Calu3 (cell line): Measurements from ENCODE around the gene TMEM61. TPM values are rescaled to one million over a fixed set of nuclear protein-coding genes. Genes with fewer than 3 reads are reported as not detected.
"Not testable (repeated sequence)": the region's sequence is repeated elsewhere in the genome, so short reads cannot be mapped to it uniquely, and the experiment has no call there.

Experiments used
- BruUV-seq: library from RNA; stranded (reverse); fragments of 400-500 nt; replicated peaks from 2 replicates; lab custom pipeline; 2021; lab: Mats Ljungman, UMichigan
- CTCF ChIA-PET: fragments of 300-600 bp; sonication (Branson Sonifier 250); formaldehyde crosslinking; loops from one replicate; lab custom pipeline; 2022; ENCODE audit warnings: antibody characterized with exemption; lab: Charles Lee
- DNase-seq: peaks from one replicate; pipeline ENCODE4 v3.0.0; 2022
- H3K27ac Mint-ChIP-seq: one replicate; pipeline ENCODE4 v1.8.0; 2022; ENCODE audit warnings: mixed read lengths; ENCODE audit not compliant: unreplicated experiment
- H3K27me3 Mint-ChIP-seq: one replicate; pipeline ENCODE4 v1.8.0; 2022; ENCODE audit warnings: mixed read lengths; ENCODE audit not compliant: unreplicated experiment
- H3K36me3 Mint-ChIP-seq: one replicate; pipeline ENCODE4 v1.8.0; 2022; ENCODE audit warnings: mild to moderate bottlenecking, moderate library complexity, mixed read lengths; ENCODE audit not compliant: insufficient read depth, unreplicated experiment
- H3K4me1 Mint-ChIP-seq: one replicate; pipeline ENCODE4 v1.8.0; 2022; ENCODE audit warnings: mild to moderate bottlenecking, low read depth, mixed read lengths; ENCODE audit not compliant: unreplicated experiment
- H3K4me3 Mint-ChIP-seq: one replicate; pipeline ENCODE4 v1.8.0; 2022; ENCODE audit warnings: mild to moderate bottlenecking, low read depth, moderate library complexity, mixed read lengths; ENCODE audit not compliant: unreplicated experiment
- H3K9me3 Mint-ChIP-seq: one replicate; pipeline ENCODE4 v1.8.0; 2022; ENCODE audit warnings: low read depth, mixed read lengths; ENCODE audit not compliant: unreplicated experiment
- CTCF ChIP-seq: fragments of 200-600 bp; IDR thresholded peaks from one replicate; pipeline ENCODE4 v1.8.0; 2022; ENCODE audit warnings: antibody characterized with exemption; ENCODE audit not compliant: unreplicated experiment
- intact Hi-C: fragments of 100-400 bp; cut with micrococcal nuclease; formaldehyde crosslinking; loops from one replicate; pipeline ENCODE4 v1.10.0; 2022; ENCODE audit not compliant: unreplicated experiment
- total RNA-seq: library from RNA; stranded (reverse); gene quantifications from 2 replicates; pipeline ENCODE4 v1.2.3, GENCODE V29; 2022

TMEM61 gene
- total RNA-seq, 1 experiment from 2014 or later = 0.45 TPM

DNA sequence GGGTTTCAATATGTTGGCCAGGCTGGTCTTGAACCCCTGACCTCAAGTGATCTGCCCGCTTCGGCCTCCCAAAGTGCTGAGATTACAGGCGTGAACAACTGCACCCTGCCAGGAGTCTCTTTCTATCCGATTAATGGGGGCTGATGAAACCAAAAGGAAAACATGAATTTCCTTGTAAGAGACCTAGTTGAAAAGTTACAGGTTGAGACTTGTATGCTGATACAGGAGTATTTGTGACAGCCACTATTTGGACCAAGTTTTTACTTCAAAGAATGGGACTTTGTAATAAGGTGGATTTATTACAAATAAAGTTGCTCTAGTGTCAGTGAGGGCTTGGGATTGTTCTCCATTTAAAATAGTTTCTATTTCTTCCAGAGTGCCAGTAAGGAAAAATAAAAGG is 43.6 kb upstream of the TMEM61 start:
- no peak overlapping the region for H3K27ac Mint-ChIP-seq
- peaks cover 4% of the 10 kb centered on the region for H3K9me3 Mint-ChIP-seq
- H3K36me3 Mint-ChIP-seq = no peaks in the 10 kb centered on the region
- peaks cover 8% of the 10 kb centered on the region for H3K27me3 Mint-ChIP-seq
- intact Hi-C loops = loop anchor here (5.0 kb wide), 1 partner anchor 49 kb away; the partner anchor contains the start of gene DHCR24
- no TSS peak for BruUV-seq
- DNase-seq = no peak
- no peak overlapping the region for H3K4me3 Mint-ChIP-seq
- H3K4me1 Mint-ChIP-seq = peaks cover 16% of the 10 kb centered on the region
- CTCF ChIA-PET = interaction anchor here (0.7 kb wide), 1 partner anchor 41 kb away, joined by 3 read pairs; no protein-coding TSS in a partner anchor
- no peak for TF ChIP-seq CTCF

GRCh38 chr1:54937469-54937868 is 43.0 kb upstream of the TMEM61 start:
- Mint-ChIP-seq H3K4me1 (peaks cover 16% of the 10 kb centered on the region), H3K27ac (no peak overlapping the region), H3K27me3 (peaks cover 15% of the 10 kb centered on the region), H3K9me3 (peaks cover 4% of the 10 kb centered on the region), H3K4me3 (no peak overlapping the region), H3K36me3 (no peaks in the 10 kb centered on the region)
- no TSS peak for BruUV-seq
- no peak for DNase-seq
- intact Hi-C loops = loop anchor here (5.0 kb wide), 1 partner anchor 50 kb away; the partner anchor contains the start of gene DHCR24
- TF ChIP-seq CTCF = no peak
- CTCF ChIA-PET = no interaction called here

GRCh38 chr1:54938955-54939354 is 41.5 kb upstream of the TMEM61 start:
- BruUV-seq, CTCF ChIA-PET, H3K9me3 Mint-ChIP-seq, H3K27ac Mint-ChIP-seq, H3K4me3 Mint-ChIP-seq, DNase-seq, H3K36me3 Mint-ChIP-seq: not testable (repeated sequence)
- intact Hi-C loops = loop anchor here (5.0 kb wide), 1 partner anchor 52 kb away; the partner anchor contains the start of gene DHCR24
- peaks cover 16% of the 10 kb centered on the region for H3K27me3 Mint-ChIP-seq
- H3K4me1 Mint-ChIP-seq = peaks cover 15% of the 10 kb centered on the region

DNA sequence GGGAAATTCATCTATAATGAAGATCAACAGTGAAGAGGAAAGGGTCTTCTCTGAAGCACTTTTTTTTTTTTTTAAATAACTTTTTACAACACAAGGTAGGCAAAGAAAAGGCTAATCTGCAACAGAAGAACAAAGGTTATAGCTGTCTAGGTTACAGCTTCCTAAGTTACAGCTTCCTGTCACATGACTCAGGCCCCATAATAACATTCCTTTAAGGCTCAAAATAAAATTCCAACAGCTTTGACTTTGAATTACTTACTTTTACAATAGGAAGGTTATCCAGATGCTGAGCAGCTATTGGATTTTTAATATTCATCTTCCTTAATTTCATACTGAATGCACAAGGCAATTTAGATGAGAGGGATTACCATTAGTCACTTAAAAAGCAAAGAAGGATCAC is 40.4 kb upstream of the TMEM61 start:
- no peaks in the 10 kb centered on the region for H3K9me3 Mint-ChIP-seq
- no peak overlapping the region for H3K27ac Mint-ChIP-seq
- H3K27me3 Mint-ChIP-seq = peaks cover 16% of the 10 kb centered on the region
- intact Hi-C loops = no loop called here
- CTCF ChIA-PET = interaction anchor here (0.7 to 1.2 kb wide), 2 partner anchors 53 to 110 kb away, joined by 4 to 7 read pairs; partner anchors contain the start of gene DHCR24
- no peak for TF ChIP-seq CTCF
- no TSS peak for BruUV-seq
- H3K4me1 Mint-ChIP-seq = peaks cover 9% of the 10 kb centered on the region
- no peak overlapping the region for H3K4me3 Mint-ChIP-seq
- DNase-seq = no peak
- H3K36me3 Mint-ChIP-seq = no peaks in the 10 kb centered on the region

DNA sequence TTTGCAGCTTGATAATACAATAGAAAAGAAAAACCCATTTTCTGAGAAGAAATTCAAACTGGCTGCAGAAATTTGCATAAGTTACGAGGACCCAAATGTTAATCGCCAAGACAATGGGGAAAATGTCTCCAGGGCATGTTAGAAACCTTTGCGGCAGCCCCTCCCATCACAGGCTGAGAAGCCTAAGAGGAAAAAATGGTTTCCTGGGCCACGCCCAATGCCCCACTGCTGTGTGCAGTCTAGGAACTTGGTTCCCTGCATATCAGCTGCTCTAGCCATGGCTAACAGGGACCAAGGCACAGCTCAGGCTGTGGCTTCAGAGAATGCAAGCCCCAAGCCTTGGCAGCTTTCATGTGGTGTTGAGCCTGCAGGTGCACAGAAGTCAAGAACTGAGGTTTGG is 37.5 kb upstream of the TMEM61 start:
- intact Hi-C loops = no loop called here
- no peak for DNase-seq
- Mint-ChIP-seq H3K27ac (no peak overlapping the region), H3K36me3 (no peaks in the 10 kb centered on the region), H3K4me3 (no peak overlapping the region), H3K27me3 (peaks cover 16% of the 10 kb centered on the region), H3K4me1 (peaks cover 12% of the 10 kb centered on the region), H3K9me3 (no peaks in the 10 kb centered on the region)
- no peak for TF ChIP-seq CTCF
- no TSS peak for BruUV-seq
- CTCF ChIA-PET = no interaction called here
